Fibroblast of lung (primary cell): ENCODE results near the gene PLEKHA4. TPM values are rescaled to one million over a fixed set of nuclear protein-coding genes. Genes with fewer than 3 reads are reported as not detected.
A peak's percentile ranks its signal among the peaks of the same experiment; 100 is the strongest.

ENCODE experiments used
- DNase-seq, 2 donors: peaks; one replicate each; pipeline versions ENCODE4 v3.0.0 to v3.0.0-alpha.2; 2010; ENCODE audit warnings: low read depth in 2 of 2
- H2AFZ ChIP-seq: 2 replicates; pipeline ENCODE4 v1.5.1; 2012; ENCODE audit warnings: low read length, control low read depth, inconsistent platforms
- H3K27ac ChIP-seq: 2 replicates; pipeline ENCODE4 v1.5.1; 2011; ENCODE audit warnings: low read length, control low read depth; ENCODE audit not compliant: insufficient read depth
- H3K27me3 ChIP-seq: 2 replicates; pipeline ENCODE4 v1.5.1; 2011; ENCODE audit warnings: mild to moderate bottlenecking, low read length; ENCODE audit not compliant: control insufficient read depth, insufficient read depth
- H3K36me3 ChIP-seq: 2 replicates; pipeline ENCODE4 v1.5.1; 2011; ENCODE audit warnings: low read length; ENCODE audit not compliant: control insufficient read depth, insufficient read depth
- H3K4me1 ChIP-seq: 2 replicates; pipeline ENCODE4 v1.5.1; 2011; ENCODE audit warnings: low read length; ENCODE audit not compliant: control insufficient read depth, insufficient read depth; ENCODE audit errors: extremely low read depth
- H3K4me2 ChIP-seq: 2 replicates; pipeline ENCODE4 v1.5.1; 2011; ENCODE audit warnings: low read length, control low read depth; ENCODE audit not compliant: insufficient read depth; ENCODE audit errors: extremely low read depth
- H3K4me3 ChIP-seq, 4 experiments: fragments of 200-600 bp in 1 of 4; sonication (generic) in 1 of 4; replicated peaks in 1 of 4; 2 replicates each; pipeline ENCODE4 v1.5.1; 2011 to 2016; ENCODE audit warnings: low read length in 4 of 4, low read depth in 3 of 4, mild to moderate bottlenecking in 3 of 4, control low read depth in 2 of 4, inconsistent platforms in 1 of 4, mixed read lengths in 1 of 4; ENCODE audit not compliant: insufficient read depth in 1 of 4; ENCODE audit errors: control extremely low read depth in 1 of 4
- H3K79me2 ChIP-seq: 2 replicates; pipeline ENCODE4 v1.5.1; 2012; ENCODE audit warnings: mild to moderate bottlenecking, low read length, inconsistent platforms; ENCODE audit not compliant: control insufficient read depth, insufficient read depth
- H3K9ac ChIP-seq: 2 replicates; pipeline ENCODE4 v1.5.1; 2011; ENCODE audit warnings: mild to moderate bottlenecking, low read length, control low read depth; ENCODE audit not compliant: insufficient read depth
- H3K9me3 ChIP-seq: 2 replicates; pipeline ENCODE4 v1.5.1; 2012; ENCODE audit warnings: low read depth, low read length; ENCODE audit not compliant: control insufficient read depth, insufficient read depth
- H4K20me1 ChIP-seq: 2 replicates; pipeline ENCODE4 v1.5.1; 2011; ENCODE audit warnings: low read length; ENCODE audit not compliant: control insufficient read depth, insufficient read depth; ENCODE audit errors: extremely low read depth
- EZH2 ChIP-seq: IDR thresholded peaks from 2 replicates; pipeline ENCODE4 v1.5.1; 2012; ENCODE audit warnings: low read length, control low read depth, mild to moderate bottlenecking; ENCODE audit errors: missing control alignments
- polyA plus RNA-seq, 2 donors: library from polyadenylated mRNA; depleted of rRNA in 1 of 2; stranded (reverse) in 1 of 2; unstranded in 1 of 2; fragments of >200 nt; gene quantifications; 2 replicates each; pipeline ENCODE4 v1.2.1, GENCODE V29; 2011 to 2012; ENCODE audit warnings: missing spikeins in 1 of 2
- total RNA-seq: library from RNA; depleted of rRNA; stranded (reverse); fragments of >200 nt; gene quantifications from 2 replicates; pipeline ENCODE4 v1.2.1, GENCODE V29; 2014
- TF ChIP-seq, protein P1 (sequence below), 2 donors: IDR thresholded peaks in 1 of 2; conservative IDR thresholded peaks in 1 of 2; 1 replicate in 1 of 2; 2 replicates in 1 of 2; pipeline ENCODE4 v1.5.1; 2011 to 2012; ENCODE audit warnings: low read length in 2 of 2, control low read depth in 1 of 2, inconsistent platforms in 1 of 2, low read depth in 1 of 2, mild to moderate bottlenecking in 1 of 2

PLEKHA4 gene
- total and polyA plus RNA-seq, 2 donors (not counting 1 experiment from before 2014, with no cell fraction given) = 6.6 to 20.0 TPM

DNA sequence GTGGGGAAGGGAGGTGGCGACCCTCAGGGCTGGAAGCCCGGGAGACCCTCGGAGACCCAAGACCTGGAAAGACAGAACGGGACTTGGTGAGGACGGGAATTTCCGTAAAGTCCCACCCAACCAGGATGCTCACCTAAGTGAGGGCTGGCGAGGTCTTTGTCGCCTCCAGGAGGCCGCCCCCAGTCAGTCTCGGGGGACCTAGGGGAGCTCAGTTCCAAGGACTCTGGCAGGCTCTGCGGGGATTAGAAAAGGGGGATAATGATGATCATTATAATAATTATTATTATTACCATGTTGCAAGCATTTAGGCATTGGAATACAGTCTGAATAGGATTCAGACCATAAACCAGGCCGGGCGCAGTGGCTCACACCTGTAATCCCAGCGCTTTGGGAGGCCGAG is 23.0 kb downstream of the PLEKHA4 start:
- peaks cover 2% of the 10 kb centered on the region for H3K36me3 ChIP-seq
- H3K4me1 ChIP-seq = no peaks in the 10 kb centered on the region
- H3K4me2 ChIP-seq = no peak overlapping the region
- no peak overlapping the region for H3K9ac ChIP-seq
- no peaks in the 10 kb centered on the region for H3K79me2 ChIP-seq
- no peak overlapping the region for H3K27ac ChIP-seq
- no peaks in the 10 kb centered on the region for H3K9me3 ChIP-seq
- DNase-seq = no peak
- H3K27me3 ChIP-seq = no peaks in the 10 kb centered on the region
- H3K4me3 ChIP-seq = no peak overlapping the region
- TF ChIP-seq EZH2 = no peak
- TF ChIP-seq, protein P1, sequence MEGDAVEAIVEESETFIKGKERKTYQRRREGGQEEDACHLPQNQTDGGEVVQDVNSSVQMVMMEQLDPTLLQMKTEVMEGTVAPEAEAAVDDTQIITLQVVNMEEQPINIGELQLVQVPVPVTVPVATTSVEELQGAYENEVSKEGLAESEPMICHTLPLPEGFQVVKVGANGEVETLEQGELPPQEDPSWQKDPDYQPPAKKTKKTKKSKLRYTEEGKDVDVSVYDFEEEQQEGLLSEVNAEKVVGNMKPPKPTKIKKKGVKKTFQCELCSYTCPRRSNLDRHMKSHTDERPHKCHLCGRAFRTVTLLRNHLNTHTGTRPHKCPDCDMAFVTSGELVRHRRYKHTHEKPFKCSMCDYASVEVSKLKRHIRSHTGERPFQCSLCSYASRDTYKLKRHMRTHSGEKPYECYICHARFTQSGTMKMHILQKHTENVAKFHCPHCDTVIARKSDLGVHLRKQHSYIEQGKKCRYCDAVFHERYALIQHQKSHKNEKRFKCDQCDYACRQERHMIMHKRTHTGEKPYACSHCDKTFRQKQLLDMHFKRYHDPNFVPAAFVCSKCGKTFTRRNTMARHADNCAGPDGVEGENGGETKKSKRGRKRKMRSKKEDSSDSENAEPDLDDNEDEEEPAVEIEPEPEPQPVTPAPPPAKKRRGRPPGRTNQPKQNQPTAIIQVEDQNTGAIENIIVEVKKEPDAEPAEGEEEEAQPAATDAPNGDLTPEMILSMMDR (conservative IDR thresholded peaks at IDR 0.05 in 1 of 2, IDR thresholded peaks at IDR 0.05 in 1 of 2; ENCODE audit: low read depth in 1 of 2, low read length in 2 of 2) = no peak
- H4K20me1 ChIP-seq = no peaks in the 10 kb centered on the region
- no peak overlapping the region for H2AFZ ChIP-seq

DNA sequence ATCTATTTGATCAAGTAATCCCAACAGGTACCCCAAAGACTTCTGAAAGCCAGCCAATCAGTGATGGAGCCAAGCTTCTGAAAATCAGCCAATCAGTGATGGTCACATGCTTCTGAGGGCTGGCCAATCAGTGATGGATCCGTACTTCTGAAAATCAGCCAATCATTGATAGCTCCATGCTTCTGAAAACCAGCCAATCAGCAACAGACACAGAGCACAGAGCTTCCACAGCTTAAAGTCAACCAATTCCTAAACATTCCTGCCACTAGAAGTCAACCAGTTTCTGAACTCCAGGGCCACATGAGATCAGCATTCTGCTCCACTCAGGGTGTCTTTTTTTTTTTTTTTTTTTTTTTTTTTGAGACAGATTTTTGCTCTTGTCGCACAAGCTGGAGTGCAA is 23.9 kb downstream of the PLEKHA4 start:
- no peak overlapping the region for H3K27ac ChIP-seq
- H3K4me2 ChIP-seq = no peak overlapping the region
- H3K27me3 ChIP-seq = no peaks in the 10 kb centered on the region
- TF ChIP-seq EZH2 = no peak
- TF ChIP-seq, protein P1 (conservative IDR thresholded peaks at IDR 0.05 in 1 of 2, IDR thresholded peaks at IDR 0.05 in 1 of 2; ENCODE audit: low read depth in 1 of 2, low read length in 2 of 2) = peak; percentile 8 to 18
- H3K4me3 ChIP-seq = no peak overlapping the region
- H4K20me1 ChIP-seq = no peaks in the 10 kb centered on the region
- peak; percentile 50 to 68 for DNase-seq
- peaks cover 2% of the 10 kb centered on the region for H3K36me3 ChIP-seq
- no peaks in the 10 kb centered on the region for H3K4me1 ChIP-seq
- no peaks in the 10 kb centered on the region for H3K79me2 ChIP-seq
- H2AFZ ChIP-seq = no peak overlapping the region
- no peak overlapping the region for H3K9ac ChIP-seq
- H3K9me3 ChIP-seq = no peaks in the 10 kb centered on the region

DNA sequence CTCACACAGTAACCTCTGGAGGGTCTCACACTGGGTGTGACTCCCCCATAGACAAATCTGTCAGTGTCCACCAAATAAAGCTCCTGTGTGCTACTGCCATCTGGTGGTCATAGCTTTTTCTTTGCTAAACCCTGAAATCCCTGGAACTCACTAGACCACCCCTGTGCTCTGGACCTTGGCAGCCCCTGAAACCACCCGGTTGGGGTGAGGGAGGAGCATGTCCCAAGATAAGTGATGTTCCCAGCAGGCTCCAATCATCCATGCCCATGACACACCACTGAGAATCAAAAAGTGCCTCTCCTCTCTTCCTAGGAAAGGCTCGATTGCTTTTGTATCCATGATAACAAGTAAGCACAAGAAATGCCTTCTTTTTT is 25.6 kb downstream of the PLEKHA4 start:
- H3K27ac ChIP-seq = no peak overlapping the region
- peak; percentile 19 to 64 for DNase-seq

More for the DNA sequence above, 25.6 kb downstream of the PLEKHA4 start:
- Histone ChIP-seq H3K36me3 (no peaks in the 10 kb centered on the region), H4K20me1 (no peaks in the 10 kb centered on the region), H3K4me2 (no peak overlapping the region), H3K9me3 (no peaks in the 10 kb centered on the region), H3K27me3 (no peaks in the 10 kb centered on the region), H3K79me2 (no peaks in the 10 kb centered on the region), H3K4me1 (no peaks in the 10 kb centered on the region), H3K9ac (no peak overlapping the region), H2AFZ (no peak overlapping the region), H3K4me3 (no peak overlapping the region)
- TF ChIP-seq, protein P1 (conservative IDR thresholded peaks at IDR 0.05 in 1 of 2, IDR thresholded peaks at IDR 0.05 in 1 of 2; ENCODE audit: low read depth in 1 of 2, low read length in 2 of 2) = peak; percentile 76 to 84
- no peak for TF ChIP-seq EZH2
